ENCODE measurements around the gene CPSF7. TPM values are rescaled to one million over a fixed set of nuclear protein-coding genes. Genes with fewer than 3 reads are reported as not detected.

CPSF7 gene
- total and polyA plus RNA-seq, 9 donors = 33.3 to 109 (median 83.4) TPM

GRCh38 chr11:61364012-61364675 lies 65.6 kb downstream of the CPSF7 start:
- H3K9me3 ChIP-seq = no peaks in the 10 kb centered on the region
- 84 to 90% (median 88%) methylated on average over 5 of the region's 5 CpGs for WGBS, 3 donors
- H3K4me1 ChIP-seq (ENCODE audit: insufficient read depth) = peaks cover 8% of the 10 kb centered on the region
- no peak overlapping the region for H3K27ac ChIP-seq
- no peaks in the 10 kb centered on the region for H3K36me3 ChIP-seq
- intact Hi-C loops (cut with DNase I) = no loop called here
- no peak overlapping the region for H3K4me3 ChIP-seq
- TF ChIP-seq POLR2A (IDR thresholded peaks at IDR 0.05) = no peak
- TF ChIP-seq EP300 (IDR thresholded peaks at IDR 0.05) = no peak
- TF ChIP-seq CTCF (IDR thresholded peaks at IDR 0.05) = no peak
- H3K27me3 ChIP-seq = no peaks in the 10 kb centered on the region
- no peak for DNase-seq

GRCh38 chr11:61362542-61362875 lies 67.3 kb downstream of the CPSF7 start:
- TF ChIP-seq POLR2A (IDR thresholded peaks at IDR 0.05) = no peak
- TF ChIP-seq CTCF (IDR thresholded peaks at IDR 0.05) = no peak
- no peak for TF ChIP-seq EP300 (IDR thresholded peaks at IDR 0.05)
- Histone ChIP-seq H3K9me3 (no peaks in the 10 kb centered on the region), H3K4me1 (ENCODE audit: insufficient read depth) (peaks cover under 1% of the 10 kb centered on the region), H3K27ac (peak overlapping the region; percentile 93 to 100), H3K4me3 (peak overlapping the region; percentile 61), H3K27me3 (no peaks in the 10 kb centered on the region), H3K36me3 (no peaks in the 10 kb centered on the region)
- no peak for DNase-seq
- WGBS, 3 donors = 0 to 2% (median 0%) methylated on average over 12 of the region's 12 CpGs
- intact Hi-C loops (cut with DNase I) = no loop called here

- 0% methylated on average over 55 to 63 of the region's 63 CpGs for WGBS, 3 donors
- H3K9me3 ChIP-seq = no peaks in the 10 kb centered on the region
- H3K36me3 ChIP-seq = no peaks in the 10 kb centered on the region
- peaks cover 2% of the 10 kb centered on the region for H3K4me1 ChIP-seq (ENCODE audit: insufficient read depth)
- peak within 1 kb of the TSS; percentile 93 to 100 for H3K27ac ChIP-seq
- H3K27me3 ChIP-seq = no peaks in the 10 kb centered on the region
- TF ChIP-seq POLR2A (IDR thresholded peaks at IDR 0.05) (peak; percentile 54), EP300 (IDR thresholded peaks at IDR 0.05) (no peak)
- intact Hi-C loops (cut with DNase I) = no loop called here
- DNase-seq = peak; percentile 88 to 92 (median 90)
- H3K4me3 ChIP-seq = peak within 1 kb of the TSS; percentile 61
Observed at GRCh38 chr11:61361741-61362541, 67.8 kb downstream of the CPSF7 start, which contains the start of the genes CYB561A3 and TMEM138. Gene CYB561A3 (minus strand): TSS chr11:61361882. CDS start chr11:61356713, 5,169 bp downstream. Gene TMEM138 (plus strand): TSS chr11:61362374. CDS start chr11:61364391, 2,017 bp downstream.

- Histone ChIP-seq H3K36me3 (no peaks in the 10 kb centered on the region), H3K27ac (peak overlapping the region; percentile 93 to 100), H3K4me3 (peak overlapping the region; percentile 61), H3K9me3 (no peaks in the 10 kb centered on the region), H3K4me1 (ENCODE audit: insufficient read depth) (peaks cover 2% of the 10 kb centered on the region), H3K27me3 (no peaks in the 10 kb centered on the region)
- TF ChIP-seq POLR2A (IDR thresholded peaks at IDR 0.05) (no peak), EP300 (IDR thresholded peaks at IDR 0.05) (no peak), CTCF (IDR thresholded peaks at IDR 0.05) (no peak)
- DNase-seq = no peak
- intact Hi-C loops (cut with DNase I) = no loop called here
- 0 to 2% (median 1%) methylated on average over 22 of the region's 22 CpGs for WGBS, 3 donors
Observed at GRCh38 chr11:61361237-61361740, 68.5 kb downstream of the CPSF7 start.
